Pancreas (tissue), 10 donors: ENCODE results near the gene GID8. TPM values are rescaled to one million over a fixed set of nuclear protein-coding genes. Genes with fewer than 3 reads are reported as not detected.

ENCODE experiments used
- ATAC-seq, 4 donors: fragments of 200-7000 bp; cut with Tn5 transposase; one replicate each; pipeline versions ENCODE4 v1.8.0 to v1.9.1; 2020; ENCODE audit warnings: mild to moderate bottlenecking in 4 of 4, moderate library complexity in 4 of 4
- DNase-seq, 6 donors: peaks; one replicate each; pipeline ENCODE4 v3.0.0-alpha.2; 2020
- FAIRE-seq: peaks from 2 replicates; lab custom pipeline; 2012; peaks lifted over from hg19 to GRCh38; lab: Jason Lieb, UNC
- H3K27ac ChIP-seq, 4 donors: fragments of 200-600 bp; sonication (generic); 1 replicate in 3 of 4; 2 replicates in 1 of 4; pipeline versions ENCODE4 v1.5.0 to v1.8.0; 2020
- H3K27me3 ChIP-seq, 4 donors: fragments of 200-600 bp; one replicate each; pipeline ENCODE4 v1.8.0; 2021
- H3K36me3 ChIP-seq, 3 donors: fragments of 200-600 bp; sonication (generic) in 1 of 3; one replicate each; pipeline versions ENCODE4 v1.5.0 to v1.8.0; 2020 to 2021
- H3K4me1 ChIP-seq, 3 donors: fragments of 200-600 bp; one replicate each; pipeline ENCODE4 v1.8.0; 2021
- H3K4me3 ChIP-seq, 4 donors: fragments of 200-600 bp; sonication (generic) in 2 of 4; one replicate each; pipeline versions ENCODE4 v1.5.0 to v1.8.0; 2020 to 2021
- H3K9me3 ChIP-seq, 4 donors: fragments of 200-600 bp; one replicate each; pipeline ENCODE4 v1.8.0; 2021
- WGBS, 2 donors: extraction: QIAGEN DNeasy Blood & Tissue Kit; methylation state at CpG; one replicate each; pipeline ENCODE4 v1.1.7; 2013; 5-methylcytosine and 5-hydroxymethylcytosine counted together
- intact Hi-C, 3 donors: fragments of 100-400 bp; cut with DNase I; formaldehyde crosslinking; loops; one replicate each; pipeline versions ENCODE4 v1.11.1 to v1.14.2; 2022
- polyA plus RNA-seq, 2 donors: library from polyadenylated mRNA; stranded (reverse); fragments of 200-250 nt; gene quantifications; one replicate each; pipeline ENCODE4 v1.2.3, GENCODE V29; 2013
- total RNA-seq, 6 donors: library from RNA; stranded (reverse); fragmentation: NEBNext Ultra II Directional in 4 of 6; extraction: Animal tissue kit (Norgen Biotek cat#: 25700) in 4 of 6; gene quantifications; one replicate each; pipeline versions ENCODE4 v1.2.1 to v1.2.4, GENCODE V29; 2021 to 2023
- TF ChIP-seq, protein P1 (sequence below), 4 donors: fragments of 200-600 bp; sonication (generic) in 3 of 4; IDR thresholded peaks; one replicate each; pipeline versions ENCODE4 v1.5.0 to v1.8.0; 2021; ENCODE audit warnings: antibody characterized with exemption in 4 of 4
- donor health status: healthy with polysubstance abuse.
- donor health status: DM: no; HTN: no; CAD: no; lungs with moderate emphysema.
- donor health status: DM: no; HTN: no; CAD: no.
- donor health status: control.
- donor health status: control.
- donor health status: Bipolar disorder and iron deficiency.
- donor health status: DM: yes; HTN: yes; CAD: no.
- donor health status: DM: no; HTN: no; CAD: no.
- donor health status: DM: no; HTN: no; CAD: no.
- donor health status: DM: yes; HTN: yes; CAD: no.

Gene GID8
- total and polyA plus RNA-seq, 8 donors = 6.0 to 22.4 (median 15.5) TPM

GRCh38 chr20:62929051-62929538 is 8.9 kb upstream of the GID8 start:
- FAIRE-seq = no peak

DNA sequence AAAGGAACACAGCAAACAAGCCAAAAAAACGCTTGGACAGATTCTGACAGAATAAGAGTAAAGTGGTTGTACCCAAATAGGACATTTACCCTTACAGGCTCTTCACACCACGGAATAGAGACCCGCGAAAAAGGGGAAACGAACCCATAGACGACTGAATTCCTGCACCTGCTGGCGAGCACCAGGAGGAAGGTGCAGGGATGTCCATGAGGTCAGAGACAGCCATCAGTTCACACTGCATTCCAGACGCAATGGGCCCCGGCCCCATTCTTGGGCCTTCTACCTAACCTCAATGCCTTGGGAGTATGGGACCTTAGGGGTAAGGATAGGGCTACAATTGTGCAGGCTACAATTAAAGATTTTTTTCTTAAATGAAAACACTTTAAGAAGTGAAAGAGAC is 6.5 kb upstream of the GID8 start:
- Histone ChIP-seq H3K9me3 (no peaks in the 10 kb centered on the region), H3K27me3 (no peaks in the 10 kb centered on the region), H3K27ac (no peak overlapping the region), H3K4me1 (peaks cover 26 to 38% (median 32%) of the 10 kb centered on the region in 3 donors), H3K4me3 (no peak overlapping the region), H3K36me3 (no peaks in the 10 kb centered on the region)
- ATAC-seq = no peak
- TF ChIP-seq, protein P1, sequence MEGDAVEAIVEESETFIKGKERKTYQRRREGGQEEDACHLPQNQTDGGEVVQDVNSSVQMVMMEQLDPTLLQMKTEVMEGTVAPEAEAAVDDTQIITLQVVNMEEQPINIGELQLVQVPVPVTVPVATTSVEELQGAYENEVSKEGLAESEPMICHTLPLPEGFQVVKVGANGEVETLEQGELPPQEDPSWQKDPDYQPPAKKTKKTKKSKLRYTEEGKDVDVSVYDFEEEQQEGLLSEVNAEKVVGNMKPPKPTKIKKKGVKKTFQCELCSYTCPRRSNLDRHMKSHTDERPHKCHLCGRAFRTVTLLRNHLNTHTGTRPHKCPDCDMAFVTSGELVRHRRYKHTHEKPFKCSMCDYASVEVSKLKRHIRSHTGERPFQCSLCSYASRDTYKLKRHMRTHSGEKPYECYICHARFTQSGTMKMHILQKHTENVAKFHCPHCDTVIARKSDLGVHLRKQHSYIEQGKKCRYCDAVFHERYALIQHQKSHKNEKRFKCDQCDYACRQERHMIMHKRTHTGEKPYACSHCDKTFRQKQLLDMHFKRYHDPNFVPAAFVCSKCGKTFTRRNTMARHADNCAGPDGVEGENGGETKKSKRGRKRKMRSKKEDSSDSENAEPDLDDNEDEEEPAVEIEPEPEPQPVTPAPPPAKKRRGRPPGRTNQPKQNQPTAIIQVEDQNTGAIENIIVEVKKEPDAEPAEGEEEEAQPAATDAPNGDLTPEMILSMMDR (IDR thresholded peaks at IDR 0.05) = no peak
- FAIRE-seq = no peak
- intact Hi-C loops = no loop called here
- WGBS, 2 donors = 71 to 83% methylated on average over 9 of the region's 9 CpGs
- DNase-seq = no peak

More at GRCh38 chr20:62929051-62929538, 8.9 kb upstream of the GID8 start:
- WGBS, 2 donors = 3 to 4% methylated on average over 40 to 44 of the region's 44 CpGs
- peak overlapping the region; percentile 37 to 84 (median 61) for H3K27ac ChIP-seq
- peaks cover 19 to 39% (median 35%) of the 10 kb centered on the region in 3 donors for H3K4me1 ChIP-seq
- intact Hi-C loops = no loop called here
- no peaks in the 10 kb centered on the region for H3K9me3 ChIP-seq
- H3K36me3 ChIP-seq = no peaks in the 10 kb centered on the region
- H3K4me3 ChIP-seq = peak overlapping the region; percentile 29 to 53 (median 34)
- peak; percentile 70 to 89 (median 76) for DNase-seq
- no peaks in the 10 kb centered on the region for H3K27me3 ChIP-seq
- ATAC-seq = peak; percentile 38 to 70 (median 54)
- TF ChIP-seq, protein P1 (IDR thresholded peaks at IDR 0.05) = no peak

GRCh38 chr20:62933966-62934365 is 4.0 kb upstream of the GID8 start:
- Histone ChIP-seq H3K27ac (no peak overlapping the region), H3K4me1 (peaks cover 12 to 20% (median 15%) of the 10 kb centered on the region in 3 donors), H3K4me3 (no peak overlapping the region), H3K27me3 (no peaks in the 10 kb centered on the region), H3K36me3 (no peaks in the 10 kb centered on the region), H3K9me3 (no peaks in the 10 kb centered on the region)
- TF ChIP-seq, protein P1 (IDR thresholded peaks at IDR 0.05) = no peak
- no peak for DNase-seq
- no peak for FAIRE-seq
- ATAC-seq = no peak
- intact Hi-C loops = no loop called here
- 57 to 70% methylated on average over 3 of the region's 3 CpGs for WGBS, 2 donors

DNA sequence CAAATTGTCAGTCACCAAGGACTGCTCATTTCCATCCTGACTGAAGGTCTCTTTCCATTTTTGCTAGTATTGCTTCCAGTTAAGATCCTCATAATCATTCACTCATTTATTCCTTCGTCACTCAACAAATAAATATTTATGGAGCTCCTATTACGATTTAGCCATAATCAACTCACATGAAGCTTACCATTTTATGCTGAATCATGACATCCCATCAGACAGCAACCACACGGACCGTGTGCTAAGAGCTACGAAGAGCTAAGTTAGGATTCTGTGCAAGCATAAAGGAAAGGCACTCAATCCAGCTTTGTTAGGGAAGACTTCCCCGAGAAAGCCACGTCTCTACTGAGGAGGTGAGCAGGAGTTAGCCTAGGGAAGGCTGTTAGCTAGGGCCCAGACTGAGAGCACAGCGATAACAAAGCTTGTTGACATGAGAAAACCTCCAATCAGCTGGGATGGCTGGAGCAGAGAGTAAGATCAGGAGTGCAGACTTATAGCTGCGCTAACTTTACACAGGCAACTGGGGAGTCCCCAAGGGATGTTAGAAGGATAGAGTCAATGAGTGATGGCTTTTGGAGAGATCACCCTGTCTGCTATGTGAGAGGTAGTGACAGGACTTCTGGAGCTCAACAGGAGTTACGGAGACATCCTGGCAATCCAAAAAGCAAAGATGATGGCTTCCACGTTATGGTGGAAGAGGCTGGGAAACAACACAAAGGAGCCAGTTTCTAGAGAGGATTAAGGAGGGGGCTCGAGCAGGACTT is 2.6 kb upstream of the GID8 start:
- ATAC-seq = no peak
- Histone ChIP-seq H3K27me3 (no peaks in the 10 kb centered on the region), H3K9me3 (no peaks in the 10 kb centered on the region), H3K36me3 (no peaks in the 10 kb centered on the region), H3K4me1 (peaks cover 14 to 23% (median 18%) of the 10 kb centered on the region in 3 donors), H3K4me3 (no peak overlapping the region), H3K27ac (no peak overlapping the region)
- DNase-seq = no peak
- WGBS, 2 donors = 77 to 89% methylated on average over 12 of the region's 12 CpGs
- FAIRE-seq = no peak
- intact Hi-C loops = no loop called here
- TF ChIP-seq, protein P1 (IDR thresholded peaks at IDR 0.05) = no peak
